WTC11 (cell line): Measurements from ENCODE around the gene TIGD2.

Source experiments
- CREB1 ChIP-seq: sonication (generic); formaldehyde crosslinking; IDR thresholded peaks from 2 replicates; pipeline ENCODE4 v1.8.0; 2023; ENCODE audit warnings: mild to moderate bottlenecking, missing genetic modification reagents
- GABPB1 ChIP-seq: sonication (generic); formaldehyde crosslinking; IDR thresholded peaks from 2 replicates; pipeline ENCODE4 v1.8.1; 2023; ENCODE audit warnings: mild to moderate bottlenecking, missing genetic modification reagents
- NR3C1 ChIP-seq: sonication (generic); formaldehyde crosslinking; conservative IDR thresholded peaks from 2 replicates; pipeline ENCODE4 v1.8.1; 2023; ENCODE audit warnings: low read depth, mild to moderate bottlenecking, missing genetic modification reagents
- SP1 ChIP-seq: sonication (generic); formaldehyde crosslinking; conservative IDR thresholded peaks from 2 replicates; pipeline ENCODE4 v1.8.1; 2022; ENCODE audit warnings: missing genetic modification reagents
- ZNF121 ChIP-seq: sonication (generic); formaldehyde crosslinking; IDR thresholded peaks from 2 replicates; pipeline ENCODE4 v1.8.0; 2023; ENCODE audit warnings: missing genetic modification reagents
- ZNF416 ChIP-seq: fragments of 250-450 bp; sonication (Bioruptor Pico); IDR thresholded peaks from 2 replicates; pipeline ENCODE4 v1.9.0; 2021; ENCODE audit warnings: mild to moderate bottlenecking, inconsistent platforms
- TF ChIP-seq, protein P1 (sequence below): sonication (generic); formaldehyde crosslinking; IDR thresholded peaks from 2 replicates; pipeline ENCODE4 v1.8.0; 2023; ENCODE audit warnings: mild to moderate bottlenecking, missing genetic modification reagents
- TF ChIP-seq, protein P2 (sequence below): fragments of 200-600 bp; IDR thresholded peaks from 2 replicates; pipeline ENCODE4 v1.8.0; 2022; ENCODE audit warnings: antibody characterized with exemption
- TF ChIP-seq, protein P3 (sequence below): sonication (generic); formaldehyde crosslinking; IDR thresholded peaks from 2 replicates; pipeline ENCODE4 v1.8.1; 2023; ENCODE audit warnings: mild to moderate bottlenecking, moderate library complexity, missing genetic modification reagents
- TF ChIP-seq, protein P4 (sequence below): sonication (generic); formaldehyde crosslinking; IDR thresholded peaks from 2 replicates; pipeline ENCODE4 v1.8.1; 2022; ENCODE audit warnings: low read depth, missing genetic modification reagents, borderline replicate concordance
- TF ChIP-seq, protein P5 (sequence below): sonication (generic); formaldehyde crosslinking; IDR thresholded peaks from 2 replicates; pipeline ENCODE4 v1.8.1; 2023; ENCODE audit warnings: mild to moderate bottlenecking, missing genetic modification reagents, moderate library complexity

DNA sequence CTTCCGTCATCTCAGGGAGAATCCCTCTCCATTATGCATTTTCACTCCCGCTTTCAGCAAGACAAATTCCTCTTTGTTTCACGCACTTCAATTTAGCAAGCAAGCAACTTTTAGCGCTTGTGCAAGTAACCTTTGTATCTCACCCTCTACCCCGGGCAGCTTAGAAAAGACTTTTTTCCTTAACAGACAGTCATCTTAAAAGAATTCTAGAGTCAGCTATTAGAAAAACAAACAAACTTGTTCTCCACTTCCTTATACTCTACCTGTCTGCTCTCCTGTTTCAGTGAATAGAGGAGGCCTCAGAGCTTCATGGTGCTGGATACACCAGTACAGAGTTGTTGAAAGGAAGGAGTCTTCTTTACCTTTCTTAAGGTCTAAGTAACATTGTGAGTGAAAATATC, 12.1 kb downstream of the TIGD2 start:
- TF ChIP-seq, protein P1, sequence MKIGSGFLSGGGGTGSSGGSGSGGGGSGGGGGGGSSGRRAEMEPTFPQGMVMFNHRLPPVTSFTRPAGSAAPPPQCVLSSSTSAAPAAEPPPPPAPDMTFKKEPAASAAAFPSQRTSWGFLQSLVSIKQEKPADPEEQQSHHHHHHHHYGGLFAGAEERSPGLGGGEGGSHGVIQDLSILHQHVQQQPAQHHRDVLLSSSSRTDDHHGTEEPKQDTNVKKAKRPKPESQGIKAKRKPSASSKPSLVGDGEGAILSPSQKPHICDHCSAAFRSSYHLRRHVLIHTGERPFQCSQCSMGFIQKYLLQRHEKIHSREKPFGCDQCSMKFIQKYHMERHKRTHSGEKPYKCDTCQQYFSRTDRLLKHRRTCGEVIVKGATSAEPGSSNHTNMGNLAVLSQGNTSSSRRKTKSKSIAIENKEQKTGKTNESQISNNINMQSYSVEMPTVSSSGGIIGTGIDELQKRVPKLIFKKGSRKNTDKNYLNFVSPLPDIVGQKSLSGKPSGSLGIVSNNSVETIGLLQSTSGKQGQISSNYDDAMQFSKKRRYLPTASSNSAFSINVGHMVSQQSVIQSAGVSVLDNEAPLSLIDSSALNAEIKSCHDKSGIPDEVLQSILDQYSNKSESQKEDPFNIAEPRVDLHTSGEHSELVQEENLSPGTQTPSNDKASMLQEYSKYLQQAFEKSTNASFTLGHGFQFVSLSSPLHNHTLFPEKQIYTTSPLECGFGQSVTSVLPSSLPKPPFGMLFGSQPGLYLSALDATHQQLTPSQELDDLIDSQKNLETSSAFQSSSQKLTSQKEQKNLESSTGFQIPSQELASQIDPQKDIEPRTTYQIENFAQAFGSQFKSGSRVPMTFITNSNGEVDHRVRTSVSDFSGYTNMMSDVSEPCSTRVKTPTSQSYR (CRISPR knock-in tag): no peak
- TF ChIP-seq, protein P2, sequence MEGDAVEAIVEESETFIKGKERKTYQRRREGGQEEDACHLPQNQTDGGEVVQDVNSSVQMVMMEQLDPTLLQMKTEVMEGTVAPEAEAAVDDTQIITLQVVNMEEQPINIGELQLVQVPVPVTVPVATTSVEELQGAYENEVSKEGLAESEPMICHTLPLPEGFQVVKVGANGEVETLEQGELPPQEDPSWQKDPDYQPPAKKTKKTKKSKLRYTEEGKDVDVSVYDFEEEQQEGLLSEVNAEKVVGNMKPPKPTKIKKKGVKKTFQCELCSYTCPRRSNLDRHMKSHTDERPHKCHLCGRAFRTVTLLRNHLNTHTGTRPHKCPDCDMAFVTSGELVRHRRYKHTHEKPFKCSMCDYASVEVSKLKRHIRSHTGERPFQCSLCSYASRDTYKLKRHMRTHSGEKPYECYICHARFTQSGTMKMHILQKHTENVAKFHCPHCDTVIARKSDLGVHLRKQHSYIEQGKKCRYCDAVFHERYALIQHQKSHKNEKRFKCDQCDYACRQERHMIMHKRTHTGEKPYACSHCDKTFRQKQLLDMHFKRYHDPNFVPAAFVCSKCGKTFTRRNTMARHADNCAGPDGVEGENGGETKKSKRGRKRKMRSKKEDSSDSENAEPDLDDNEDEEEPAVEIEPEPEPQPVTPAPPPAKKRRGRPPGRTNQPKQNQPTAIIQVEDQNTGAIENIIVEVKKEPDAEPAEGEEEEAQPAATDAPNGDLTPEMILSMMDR: no peak
- TF ChIP-seq, protein P3, sequence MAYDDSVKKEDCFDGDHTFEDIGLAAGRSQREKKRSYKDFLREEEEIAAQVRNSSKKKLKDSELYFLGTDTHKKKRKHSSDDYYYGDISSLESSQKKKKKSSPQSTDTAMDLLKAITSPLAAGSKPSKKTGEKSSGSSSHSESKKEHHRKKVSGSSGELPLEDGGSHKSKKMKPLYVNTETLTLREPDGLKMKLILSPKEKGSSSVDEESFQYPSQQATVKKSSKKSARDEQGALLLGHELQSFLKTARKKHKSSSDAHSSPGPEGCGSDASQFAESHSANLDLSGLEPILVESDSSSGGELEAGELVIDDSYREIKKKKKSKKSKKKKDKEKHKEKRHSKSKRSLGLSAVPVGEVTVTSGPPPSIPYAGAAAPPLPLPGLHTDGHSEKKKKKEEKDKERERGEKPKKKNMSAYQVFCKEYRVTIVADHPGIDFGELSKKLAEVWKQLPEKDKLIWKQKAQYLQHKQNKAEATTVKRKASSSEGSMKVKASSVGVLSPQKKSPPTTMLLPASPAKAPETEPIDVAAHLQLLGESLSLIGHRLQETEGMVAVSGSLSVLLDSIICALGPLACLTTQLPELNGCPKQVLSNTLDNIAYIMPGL (CRISPR knock-in tag): no peak
- TF ChIP-seq, protein P4, sequence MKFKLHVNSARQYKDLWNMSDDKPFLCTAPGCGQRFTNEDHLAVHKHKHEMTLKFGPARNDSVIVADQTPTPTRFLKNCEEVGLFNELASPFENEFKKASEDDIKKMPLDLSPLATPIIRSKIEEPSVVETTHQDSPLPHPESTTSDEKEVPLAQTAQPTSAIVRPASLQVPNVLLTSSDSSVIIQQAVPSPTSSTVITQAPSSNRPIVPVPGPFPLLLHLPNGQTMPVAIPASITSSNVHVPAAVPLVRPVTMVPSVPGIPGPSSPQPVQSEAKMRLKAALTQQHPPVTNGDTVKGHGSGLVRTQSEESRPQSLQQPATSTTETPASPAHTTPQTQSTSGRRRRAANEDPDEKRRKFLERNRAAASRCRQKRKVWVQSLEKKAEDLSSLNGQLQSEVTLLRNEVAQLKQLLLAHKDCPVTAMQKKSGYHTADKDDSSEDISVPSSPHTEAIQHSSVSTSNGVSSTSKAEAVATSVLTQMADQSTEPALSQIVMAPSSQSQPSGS (CRISPR knock-in tag): no peak
- TF ChIP-seq GABPB1 (CRISPR knock-in tag) (no peak), CREB1 (no peak), SP1 (CRISPR knock-in tag) (no peak), ZNF416 (no peak), ZNF121 (CRISPR knock-in tag) (no peak), NR3C1 (CRISPR knock-in tag) (no peak)
- TF ChIP-seq, protein P5, sequence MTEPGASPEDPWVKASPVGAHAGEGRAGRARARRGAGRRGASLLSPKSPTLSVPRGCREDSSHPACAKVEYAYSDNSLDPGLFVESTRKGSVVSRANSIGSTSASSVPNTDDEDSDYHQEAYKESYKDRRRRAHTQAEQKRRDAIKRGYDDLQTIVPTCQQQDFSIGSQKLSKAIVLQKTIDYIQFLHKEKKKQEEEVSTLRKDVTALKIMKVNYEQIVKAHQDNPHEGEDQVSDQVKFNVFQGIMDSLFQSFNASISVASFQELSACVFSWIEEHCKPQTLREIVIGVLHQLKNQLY (CRISPR knock-in tag): no peak
